ENCODE data around the gene ABCA1.

Gene ABCA1

GRCh38 chr9:104872656-104873488 lies 55.1 kb downstream of the ABCA1 start:
- in situ Hi-C loops (cut with MboI; ENCODE audit: low sequenced_read_pairs): loop anchor here (25.0 kb wide), 1 partner anchor 539 kb away; no protein-coding TSS in a partner anchor

DNA sequence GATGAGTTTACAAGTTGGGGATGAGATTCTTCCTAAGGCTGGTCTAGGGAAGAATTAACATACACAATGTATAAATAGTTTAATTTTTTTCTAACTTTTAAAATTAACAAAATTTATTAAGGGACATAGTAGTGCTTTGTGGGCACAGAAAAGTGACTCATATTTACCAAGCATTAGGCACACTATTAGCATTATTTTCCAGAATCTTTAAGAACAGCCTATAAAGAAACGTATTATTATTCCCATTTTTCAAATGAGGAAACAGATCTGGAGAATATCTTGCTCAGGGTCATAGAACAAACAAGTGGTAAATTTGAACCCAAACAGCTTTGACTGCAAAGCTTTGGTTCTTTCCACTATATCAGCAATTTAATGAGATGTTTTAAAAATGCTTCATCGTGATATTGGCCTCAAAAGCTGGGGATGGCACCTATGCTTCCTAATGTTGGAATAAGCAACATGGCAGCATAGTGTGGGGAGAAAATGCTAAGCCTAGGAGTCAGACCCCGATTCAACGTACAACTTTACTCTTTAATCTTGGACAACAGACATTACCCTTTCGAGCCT lies 55.9 kb downstream of the ABCA1 start:
- in situ Hi-C loops (cut with MboI; ENCODE audit: low sequenced_read_pairs): loop anchor here (25.0 kb wide), 1 partner anchor 540 kb away; no protein-coding TSS in a partner anchor

GRCh38 chr9:104869811-104870210 lies 58.1 kb downstream of the ABCA1 start:
- in situ Hi-C loops (cut with MboI; ENCODE audit: low sequenced_read_pairs): loop anchor here (25.0 kb wide), 1 partner anchor 542 kb away; no protein-coding TSS in a partner anchor

GRCh38 chr9:104868687-104869404 lies 59.1 kb downstream of the ABCA1 start:
- in situ Hi-C loops (cut with MboI; ENCODE audit: low sequenced_read_pairs): loop anchor here (25.0 kb wide), 1 partner anchor 543 kb away; no protein-coding TSS in a partner anchor

GRCh38 chr9:104868303-104868686 lies 59.7 kb downstream of the ABCA1 start:
- in situ Hi-C loops (cut with MboI; ENCODE audit: low sequenced_read_pairs): loop anchor here (25.0 kb wide), 1 partner anchor 544 kb away; no protein-coding TSS in a partner anchor

- in situ Hi-C loops (cut with MboI; ENCODE audit: low sequenced_read_pairs): loop anchor here (25.0 kb wide), 1 partner anchor 546 kb away; no protein-coding TSS in a partner anchor
These were observed 61.8 kb downstream of the ABCA1 start for GRCh38 chr9:104866191-104866590.

DNA sequence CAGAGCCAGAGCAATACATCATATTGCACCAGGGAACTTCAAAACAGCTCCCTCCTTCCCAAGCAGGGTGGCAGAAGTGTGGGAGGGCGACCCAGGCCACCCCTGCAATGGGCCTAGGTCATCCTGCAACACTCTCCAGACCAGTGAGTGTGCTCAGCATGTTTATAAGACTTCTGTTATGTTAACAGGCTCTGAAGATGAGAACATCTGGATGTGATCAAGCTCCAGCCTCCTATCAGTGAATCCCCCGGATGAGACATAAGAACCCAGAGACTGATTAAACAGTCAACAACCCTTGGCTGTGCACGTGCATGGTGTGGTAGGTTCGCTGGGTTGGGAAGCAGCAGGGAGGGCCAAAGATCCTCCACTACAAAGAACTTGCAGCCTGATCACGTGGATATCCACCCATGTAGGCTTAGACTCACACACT lies 63.3 kb downstream of the ABCA1 start:
- in situ Hi-C loops (cut with MboI; ENCODE audit: low sequenced_read_pairs): loop anchor here (25.0 kb wide), 1 partner anchor 548 kb away; no protein-coding TSS in a partner anchor

DNA sequence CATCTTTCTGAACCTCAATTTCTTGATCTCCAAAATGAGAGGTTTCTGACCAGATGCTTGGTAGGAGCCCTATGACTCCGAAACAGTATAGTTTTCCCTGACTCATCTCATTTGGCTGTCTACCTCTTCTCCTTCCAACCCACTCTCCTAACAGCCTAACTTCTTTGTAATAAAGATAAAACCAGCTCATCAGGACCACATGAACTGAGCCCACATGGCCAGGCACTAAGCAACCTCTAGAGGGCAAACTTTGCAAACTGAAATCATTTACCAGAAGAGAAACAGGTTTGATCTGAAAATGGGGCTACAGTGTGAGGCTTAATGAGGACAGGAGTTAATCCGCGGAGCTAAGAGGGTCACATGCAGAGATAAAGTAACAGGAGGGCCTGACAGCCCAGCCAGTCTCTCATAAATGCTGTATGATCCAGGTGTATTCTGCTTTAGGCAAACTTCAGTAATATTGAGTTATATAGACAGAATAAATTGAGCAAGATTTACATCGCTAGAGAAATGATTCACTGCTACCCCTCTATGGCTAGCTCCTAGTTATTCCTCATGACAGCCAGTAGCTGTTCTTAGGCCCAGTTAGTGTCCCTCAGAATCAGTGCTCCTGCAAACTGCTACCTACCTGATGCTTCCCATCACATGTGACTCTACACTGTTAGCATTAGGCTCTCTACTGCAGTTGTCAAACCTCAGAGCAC lies 64.6 kb downstream of the ABCA1 start:
- in situ Hi-C loops (cut with MboI; ENCODE audit: low sequenced_read_pairs): loop anchor here (25.0 kb wide), 1 partner anchor 549 kb away; no protein-coding TSS in a partner anchor

- in situ Hi-C loops (cut with MboI; ENCODE audit: low sequenced_read_pairs): loop anchor here (25.0 kb wide), 1 partner anchor 551 kb away; no protein-coding TSS in a partner anchor
These were observed 66.6 kb downstream of the ABCA1 start for GRCh38 chr9:104861397-104861796.

- in situ Hi-C loops (cut with MboI; ENCODE audit: low sequenced_read_pairs): loop anchor here (25.0 kb wide), 1 partner anchor 552 kb away; no protein-coding TSS in a partner anchor
These were observed 67.7 kb downstream of the ABCA1 start for GRCh38 chr9:104860263-104860662.

DNA sequence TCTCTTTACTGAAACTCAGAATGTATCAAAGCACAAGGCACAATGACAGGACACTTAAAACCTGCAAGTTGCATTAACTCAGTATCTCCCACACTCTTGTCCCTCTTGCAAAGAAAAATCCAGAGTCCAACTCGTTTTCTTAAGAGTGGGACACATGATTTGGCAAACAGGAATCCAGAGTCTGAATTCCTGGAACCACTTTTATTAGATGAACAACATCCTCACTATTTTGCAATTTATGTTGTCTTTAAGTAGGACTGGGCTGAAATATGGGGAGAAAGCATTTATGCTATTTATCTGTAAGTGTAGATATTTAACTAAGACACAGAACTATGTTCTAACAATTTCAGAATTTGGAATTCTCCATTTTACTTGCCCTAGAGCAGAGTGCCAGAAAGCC lies 69.1 kb downstream of the ABCA1 start:
- in situ Hi-C loops (cut with MboI; ENCODE audit: low sequenced_read_pairs): loop anchor here (25.0 kb wide), 1 partner anchor 553 kb away; no protein-coding TSS in a partner anchor

DNA sequence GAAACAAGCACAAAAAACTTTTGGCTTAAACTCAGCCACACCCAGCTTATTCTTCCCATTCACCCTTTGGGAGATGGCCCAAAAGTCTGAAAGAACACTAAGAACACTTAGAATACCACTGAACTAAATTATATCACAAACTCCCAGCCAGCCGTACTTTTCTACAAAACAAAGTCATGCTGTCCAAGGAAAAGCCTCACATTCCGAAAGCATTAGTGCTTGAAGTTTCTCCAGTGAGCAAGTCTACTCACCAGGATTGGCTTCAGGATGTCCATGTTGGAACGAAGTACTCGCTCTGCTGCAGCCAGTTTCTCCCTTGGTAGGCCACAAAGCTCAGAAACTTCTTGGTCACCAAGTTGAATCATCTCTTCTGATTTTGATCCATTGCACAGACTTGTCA lies 69.7 kb downstream of the ABCA1 start:
- in situ Hi-C loops (cut with MboI; ENCODE audit: low sequenced_read_pairs): loop anchor here (25.0 kb wide), 1 partner anchor 554 kb away; no protein-coding TSS in a partner anchor

DNA sequence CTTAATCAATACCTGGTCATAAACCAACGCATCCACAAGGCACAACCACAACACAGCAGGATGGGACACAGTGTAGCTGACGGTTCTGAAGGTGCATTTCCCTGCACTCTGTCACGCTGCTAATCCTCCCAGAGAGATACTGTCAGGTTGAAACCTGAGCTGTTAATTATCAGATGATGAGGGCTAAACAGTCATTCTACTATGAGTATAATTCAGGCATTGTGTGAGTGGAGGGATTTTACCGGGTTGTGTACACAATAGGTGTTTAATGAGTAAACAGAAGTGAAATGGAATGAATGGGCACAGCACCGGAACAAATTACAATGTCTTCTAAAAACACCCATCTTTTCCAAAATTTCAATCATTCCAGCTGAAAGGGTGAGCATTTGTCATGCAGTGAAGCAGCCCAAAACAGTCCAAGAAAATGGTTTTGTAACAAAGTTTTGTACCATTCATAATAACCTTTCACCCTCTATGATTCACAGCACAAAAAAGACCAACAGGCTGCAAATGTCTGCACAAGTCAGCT lies 71.5 kb downstream of the ABCA1 start:
- in situ Hi-C loops (cut with MboI; ENCODE audit: low sequenced_read_pairs): loop anchor here (25.0 kb wide), 1 partner anchor 556 kb away; no protein-coding TSS in a partner anchor

- in situ Hi-C loops (cut with MboI; ENCODE audit: low sequenced_read_pairs): loop anchor here (25.0 kb wide), 1 partner anchor 556 kb away; no protein-coding TSS in a partner anchor
These were observed 72.1 kb downstream of the ABCA1 start for GRCh38 chr9:104855807-104856206.

GRCh38 chr9:104855258-104855657 lies 72.7 kb downstream of the ABCA1 start:
- in situ Hi-C loops (cut with MboI; ENCODE audit: low sequenced_read_pairs): loop anchor here (25.0 kb wide), 1 partner anchor 557 kb away; no protein-coding TSS in a partner anchor

- in situ Hi-C loops (cut with MboI; ENCODE audit: low sequenced_read_pairs): loop anchor here (25.0 kb wide), 1 partner anchor 558 kb away; no protein-coding TSS in a partner anchor
These were observed 73.3 kb downstream of the ABCA1 start for GRCh38 chr9:104854613-104855012.

DNA sequence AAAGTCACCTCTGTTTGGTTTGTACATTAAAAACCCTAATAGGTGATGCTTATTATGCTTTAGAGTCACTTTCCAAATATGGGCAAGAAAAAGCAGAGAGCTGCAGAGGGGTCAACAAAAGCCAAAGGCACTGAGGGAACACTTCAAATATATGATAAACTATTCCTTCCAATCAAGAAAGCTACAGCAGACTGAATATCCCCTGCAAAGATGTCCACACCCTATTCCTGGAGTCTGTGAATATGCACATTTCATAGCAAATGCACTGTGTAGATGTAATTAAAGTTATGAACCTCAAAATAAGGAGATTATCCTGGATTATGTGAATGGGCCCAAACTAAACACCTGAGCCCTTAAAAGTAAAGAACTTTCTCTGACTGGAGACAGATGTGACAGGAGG lies 74.3 kb downstream of the ABCA1 start:
- in situ Hi-C loops (cut with MboI; ENCODE audit: low sequenced_read_pairs): loop anchor here (25.0 kb wide), 1 partner anchor 559 kb away; no protein-coding TSS in a partner anchor

DNA sequence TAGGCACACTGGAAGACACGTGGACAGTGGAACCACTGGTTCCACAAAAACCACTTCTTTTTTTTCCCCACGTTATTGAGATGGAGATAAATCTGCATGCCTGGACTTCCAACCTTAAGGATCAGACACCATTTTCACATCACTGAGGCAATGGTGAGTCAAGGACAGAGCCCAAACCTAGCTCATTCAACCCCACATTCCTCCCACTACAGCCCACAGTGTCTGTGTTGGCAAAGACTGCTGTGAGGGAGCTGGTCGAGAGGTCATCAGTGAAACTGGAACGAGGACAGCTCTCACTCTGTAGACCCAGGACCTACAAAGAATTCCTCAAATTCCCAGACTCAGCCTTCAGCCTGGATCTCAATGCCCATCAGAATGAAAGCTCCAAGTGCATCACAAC lies 74.8 kb downstream of the ABCA1 start:
- in situ Hi-C loops (cut with MboI; ENCODE audit: low sequenced_read_pairs): loop anchor here (25.0 kb wide), 1 partner anchor 559 kb away; no protein-coding TSS in a partner anchor

GRCh38 chr9:104851546-104851920 lies 76.4 kb downstream of the ABCA1 start:
- in situ Hi-C loops (cut with MboI; ENCODE audit: low sequenced_read_pairs): loop anchor here (25.0 kb wide), 1 partner anchor 561 kb away; no protein-coding TSS in a partner anchor

All from HL-60/S4 treated with retinoic acid at 250 ng/mL for 4 days and 3 days (cell line).